ENCODE measurements around the gene PTPRO. TPM values are rescaled to one million over a fixed set of nuclear protein-coding genes. Genes with fewer than 3 reads are reported as not detected.

Gene PTPRO
- total RNA-seq, 1 donor from 2014 or later = 0.24 TPM

DNA sequence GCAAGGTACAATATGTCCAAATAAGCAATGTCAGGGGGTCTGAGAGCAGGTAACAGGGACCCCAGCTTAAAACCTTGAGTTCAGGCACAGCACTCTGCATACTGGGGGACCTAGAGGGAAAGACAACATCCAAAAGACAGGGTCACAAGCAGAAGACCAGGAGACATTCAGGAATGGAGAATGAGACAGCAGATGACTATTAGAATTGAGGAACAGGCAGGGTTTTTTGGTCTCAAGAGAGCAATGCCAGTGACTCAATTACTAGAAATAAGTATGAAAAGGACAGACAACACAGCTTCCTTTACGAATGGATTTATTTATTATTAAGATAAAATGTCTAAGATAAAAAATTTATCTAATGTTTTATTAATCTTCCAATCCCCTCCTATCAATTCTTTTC is 223.0 kb downstream of the PTPRO start:
- Mint-ChIP-seq H3K4me1 (ENCODE audit: low read depth) (no peaks in the 10 kb centered on the region), H3K4me3 (ENCODE audit: low read depth) (no peak overlapping the region), H3K27me3 (no peaks in the 10 kb centered on the region), H3K36me3 (ENCODE audit: insufficient read depth) (no peaks in the 10 kb centered on the region), H3K9me3 (ENCODE audit: low read depth) (no peaks in the 10 kb centered on the region), H3K27ac (no peak overlapping the region)
- no peak for TF ChIP-seq CTCF (IDR thresholded peaks at IDR 0.05; ENCODE audit: unreplicated experiment)
- no peak for DNase-seq (ENCODE audit: low spot score, unreplicated experiment)

- Mint-ChIP-seq H3K4me1 (ENCODE audit: low read depth) (no peaks in the 10 kb centered on the region), H3K4me3 (ENCODE audit: low read depth) (no peak overlapping the region), H3K27me3 (no peaks in the 10 kb centered on the region), H3K27ac (no peak overlapping the region), H3K9me3 (ENCODE audit: low read depth) (no peaks in the 10 kb centered on the region), H3K36me3 (ENCODE audit: insufficient read depth) (no peaks in the 10 kb centered on the region)
- DNase-seq (ENCODE audit: low spot score, unreplicated experiment) = no peak
- TF ChIP-seq CTCF (IDR thresholded peaks at IDR 0.05; ENCODE audit: unreplicated experiment) = no peak
These were observed 223.9 kb downstream of the PTPRO start for GRCh38 chr12:15546102-15546701.

DNA sequence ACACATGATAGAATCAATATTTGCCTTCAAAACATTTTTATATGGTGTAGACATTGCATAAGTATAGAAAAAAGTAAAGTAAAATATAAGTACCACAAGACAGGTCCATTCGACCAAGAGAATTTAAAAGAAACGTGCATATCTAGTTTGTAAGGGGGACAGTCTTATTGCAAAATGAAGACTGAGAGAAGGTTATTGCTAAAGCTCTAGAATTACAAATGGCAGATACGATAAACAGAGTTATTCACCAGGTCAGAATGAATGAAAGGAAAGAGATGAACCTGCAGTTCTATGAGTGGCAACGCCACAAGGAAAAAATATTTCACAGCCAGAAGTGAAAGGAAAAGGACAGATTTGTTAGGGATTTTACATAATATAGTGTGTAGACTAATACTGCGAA is 224.8 kb downstream of the PTPRO start:
- Mint-ChIP-seq H3K4me3 (ENCODE audit: low read depth) (no peak overlapping the region), H3K9me3 (ENCODE audit: low read depth) (no peaks in the 10 kb centered on the region)
- no peak for TF ChIP-seq CTCF (IDR thresholded peaks at IDR 0.05; ENCODE audit: unreplicated experiment)

GRCh38 chr12:15547691-15548090 is 225.4 kb downstream of the PTPRO start:
- no peaks in the 10 kb centered on the region for H3K36me3 Mint-ChIP-seq (ENCODE audit: insufficient read depth)
- H3K27me3 Mint-ChIP-seq = no peaks in the 10 kb centered on the region
- no peak overlapping the region for H3K27ac Mint-ChIP-seq
- H3K4me3 Mint-ChIP-seq (ENCODE audit: low read depth) = no peak overlapping the region
- no peaks in the 10 kb centered on the region for H3K4me1 Mint-ChIP-seq (ENCODE audit: low read depth)
- DNase-seq (ENCODE audit: low spot score, unreplicated experiment) = no peak
- no peak for TF ChIP-seq CTCF (IDR thresholded peaks at IDR 0.05; ENCODE audit: unreplicated experiment)
- H3K9me3 Mint-ChIP-seq (ENCODE audit: low read depth) = no peaks in the 10 kb centered on the region

More for the DNA sequence above, 224.8 kb downstream of the PTPRO start:
- no peaks in the 10 kb centered on the region for H3K4me1 Mint-ChIP-seq (ENCODE audit: low read depth)
- H3K27ac Mint-ChIP-seq = no peak overlapping the region
- H3K27me3 Mint-ChIP-seq = no peaks in the 10 kb centered on the region
- no peak for DNase-seq (ENCODE audit: low spot score, unreplicated experiment)
- H3K36me3 Mint-ChIP-seq (ENCODE audit: insufficient read depth) = no peaks in the 10 kb centered on the region

DNA sequence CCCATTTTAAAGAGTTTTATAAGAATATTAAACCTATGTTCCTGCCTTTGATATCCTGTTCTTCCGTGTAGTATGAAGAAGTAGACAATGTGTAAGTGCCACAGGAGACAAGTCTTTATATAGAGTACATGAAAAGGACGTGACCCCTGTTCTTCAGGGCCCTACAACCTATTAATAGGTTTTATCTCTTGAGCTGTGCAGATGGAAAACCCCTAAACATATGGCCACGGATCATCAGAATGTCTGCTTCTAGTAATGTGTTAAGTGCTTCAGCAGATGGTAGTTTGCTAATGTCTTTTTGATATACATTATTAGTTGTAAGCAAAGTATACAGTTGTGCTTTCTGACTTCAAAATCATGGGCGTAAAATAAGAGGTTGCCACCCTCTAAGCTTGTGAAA is 228.5 kb downstream of the PTPRO start:
- no peak for TF ChIP-seq CTCF (IDR thresholded peaks at IDR 0.05; ENCODE audit: unreplicated experiment)
- Mint-ChIP-seq H3K9me3 (ENCODE audit: low read depth) (no peaks in the 10 kb centered on the region), H3K36me3 (ENCODE audit: insufficient read depth) (no peaks in the 10 kb centered on the region), H3K27ac (no peak overlapping the region), H3K4me3 (ENCODE audit: low read depth) (no peak overlapping the region), H3K4me1 (ENCODE audit: low read depth) (peaks cover 4% of the 10 kb centered on the region), H3K27me3 (no peaks in the 10 kb centered on the region)
- no peak for DNase-seq (ENCODE audit: low spot score, unreplicated experiment)

All from progenitor cell of endocrine pancreas (in vitro differentiated cells).